Subcutaneous adipose tissue (tissue), 4 donors: ENCODE data around the gene CENPB. TPM values are rescaled to one million over a fixed set of nuclear protein-coding genes. Genes with fewer than 3 reads are reported as not detected.

Experiments used
- CTCF ChIP-seq: fragments of 450-650 bp; IDR thresholded peaks from one replicate; pipeline ENCODE4 v1.5.1; 2016; ENCODE audit warnings: low read depth, mild to moderate bottlenecking, control low read depth, antibody characterized with exemption, moderate library complexity
- total RNA-seq, 4 donors: library from RNA; depleted of rRNA; stranded (reverse); fragments of >200 nt; gene quantifications; one replicate each; pipeline ENCODE4 v1.1.0, GENCODE V29; 2016

Gene CENPB
- total RNA-seq, 4 donors from 2014 or later = 36.5 to 101 (median 51.4) TPM

GRCh38 chr20:3753098-3753497 lies 33.4 kb downstream of the CENPB start:
- TF ChIP-seq CTCF = no peak

- no peak for TF ChIP-seq CTCF
These were observed 34.2 kb downstream of the CENPB start for GRCh38 chr20:3752386-3752759.

GRCh38 chr20:3751675-3752385 lies 34.7 kb downstream of the CENPB start:
- no peak for TF ChIP-seq CTCF

GRCh38 chr20:3751305-3751674 lies 35.2 kb downstream of the CENPB start:
- no peak for TF ChIP-seq CTCF

- no peak for TF ChIP-seq CTCF
These were observed 36.6 kb downstream of the CENPB start for GRCh38 chr20:3749689-3750531.

GRCh38 chr20:3749087-3749688 lies 37.4 kb downstream of the CENPB start:
- TF ChIP-seq CTCF = no peak

GRCh38 chr20:3748073-3748472 lies 38.5 kb downstream of the CENPB start:
- no peak for TF ChIP-seq CTCF
